ENCODE measurements around the gene EFNA5. TPM values are rescaled to one million over a fixed set of nuclear protein-coding genes. Genes with fewer than 3 reads are reported as not detected.

EFNA5 gene
- total and polyA plus RNA-seq, 8 donors = 0.29 to 187 (median 3.1) TPM

DNA sequence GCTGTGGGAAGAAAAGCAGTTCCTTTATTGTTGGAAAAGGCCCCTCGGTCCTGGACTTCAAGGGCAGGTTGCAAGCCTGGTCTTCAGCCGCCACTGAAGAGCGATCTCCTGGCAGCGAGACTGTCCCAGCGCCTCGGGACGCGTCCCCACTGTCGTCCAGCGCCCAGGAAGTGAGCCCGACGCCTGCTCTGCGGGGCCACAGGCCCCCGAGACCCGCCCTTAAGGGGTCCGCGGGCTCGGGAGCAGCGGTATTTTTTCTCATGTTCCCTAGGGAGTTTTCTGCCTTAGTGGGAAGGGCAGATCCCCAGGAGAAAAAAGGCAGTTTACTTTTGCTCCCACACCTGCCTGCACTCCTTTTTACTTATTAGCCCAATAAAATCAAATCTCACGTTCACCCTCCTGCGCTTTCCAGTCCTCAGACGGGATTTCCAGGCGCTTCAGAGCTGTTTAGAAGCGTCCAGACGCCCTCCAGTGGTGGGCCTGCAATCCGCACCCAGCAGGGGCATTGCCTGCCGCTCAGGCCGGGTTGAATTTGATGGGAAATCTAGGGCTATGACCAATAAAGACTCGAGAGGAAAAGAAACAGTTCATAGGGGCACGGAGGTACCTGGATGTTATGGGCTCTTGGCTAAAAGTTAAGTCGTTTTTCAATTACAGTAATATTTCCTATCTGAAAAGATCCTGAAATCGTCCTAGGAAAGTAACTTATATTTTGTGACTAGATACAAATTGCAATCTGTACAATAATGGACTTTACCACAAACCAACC, 2.8 kb upstream of the EFNA5 start:
- TF ChIP-seq POLR2AphosphoS5 (IDR thresholded peaks at IDR 0.05) (peak in 1 of 3 donors; percentile 57), POLR2A (IDR thresholded peaks at IDR 0.05) (no peak)
- TF ChIP-seq, protein P1, sequence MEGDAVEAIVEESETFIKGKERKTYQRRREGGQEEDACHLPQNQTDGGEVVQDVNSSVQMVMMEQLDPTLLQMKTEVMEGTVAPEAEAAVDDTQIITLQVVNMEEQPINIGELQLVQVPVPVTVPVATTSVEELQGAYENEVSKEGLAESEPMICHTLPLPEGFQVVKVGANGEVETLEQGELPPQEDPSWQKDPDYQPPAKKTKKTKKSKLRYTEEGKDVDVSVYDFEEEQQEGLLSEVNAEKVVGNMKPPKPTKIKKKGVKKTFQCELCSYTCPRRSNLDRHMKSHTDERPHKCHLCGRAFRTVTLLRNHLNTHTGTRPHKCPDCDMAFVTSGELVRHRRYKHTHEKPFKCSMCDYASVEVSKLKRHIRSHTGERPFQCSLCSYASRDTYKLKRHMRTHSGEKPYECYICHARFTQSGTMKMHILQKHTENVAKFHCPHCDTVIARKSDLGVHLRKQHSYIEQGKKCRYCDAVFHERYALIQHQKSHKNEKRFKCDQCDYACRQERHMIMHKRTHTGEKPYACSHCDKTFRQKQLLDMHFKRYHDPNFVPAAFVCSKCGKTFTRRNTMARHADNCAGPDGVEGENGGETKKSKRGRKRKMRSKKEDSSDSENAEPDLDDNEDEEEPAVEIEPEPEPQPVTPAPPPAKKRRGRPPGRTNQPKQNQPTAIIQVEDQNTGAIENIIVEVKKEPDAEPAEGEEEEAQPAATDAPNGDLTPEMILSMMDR (IDR thresholded peaks at IDR 0.05) = peak in 5 of 7 experiments; percentile 87 to 97 (median 91)
- peak overlapping the region; percentile 50 to 74 (median 60) for H3K4me3 ChIP-seq
- whole genome bisulfite sequencing, 5 donors = 1 to 3% (median 2%) methylated on average over 31 to 32 of the region's 32 CpGs
- H3K27ac ChIP-seq = peak overlapping the region; percentile 74 to 95 (median 84)
- peaks cover 0 to 57% (median 27%) of the 10 kb centered on the region in 3 donors for H3K27me3 ChIP-seq
- no peaks in the 10 kb centered on the region for H3K36me3 ChIP-seq
- no peaks in the 10 kb centered on the region for H3K9me3 ChIP-seq
- H3K4me1 ChIP-seq = peaks cover 4 to 48% (median 44%) of the 10 kb centered on the region in 4 donors
- intact Hi-C loops (cut with DNase I; ENCODE audit: low total_unique reads) = no loop called here
- DNase-seq = peak; percentile 88 to 96

DNA sequence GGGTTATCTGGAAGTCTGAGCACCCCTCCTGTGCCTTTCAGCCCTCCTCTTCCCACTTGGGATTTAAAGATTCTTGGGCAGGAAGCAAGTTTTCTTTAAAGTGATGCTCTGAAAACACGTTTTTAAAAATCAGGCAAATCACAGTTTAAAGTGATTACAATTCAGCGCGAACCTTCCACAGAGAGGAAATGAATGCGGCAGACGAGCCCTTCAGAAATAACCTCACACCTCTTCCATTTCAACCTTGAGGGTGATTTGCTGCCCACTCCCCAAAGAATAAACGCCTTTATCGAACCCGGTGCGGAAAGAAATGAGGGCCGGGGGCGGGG, 2.3 kb upstream of the EFNA5 start:
- Histone ChIP-seq H3K9me3 (no peaks in the 10 kb centered on the region), H3K27me3 (peaks cover 0 to 58% (median 27%) of the 10 kb centered on the region in 3 donors), H3K4me1 (peaks cover 4 to 52% (median 48%) of the 10 kb centered on the region in 4 donors), H3K27ac (peak overlapping the region; percentile 74 to 95 (median 84)), H3K4me3 (peak overlapping the region; percentile 50 to 74 (median 60)), H3K36me3 (no peaks in the 10 kb centered on the region)
- intact Hi-C loops (cut with DNase I; ENCODE audit: low total_unique reads) = no loop called here
- TF ChIP-seq POLR2A (IDR thresholded peaks at IDR 0.05) (no peak), POLR2AphosphoS5 (IDR thresholded peaks at IDR 0.05) (no peak), EP300 (IDR thresholded peaks at IDR 0.05) (no peak)
- TF ChIP-seq, protein P1 (IDR thresholded peaks at IDR 0.05) = no peak
- 0 to 1% (median 0%) methylated on average over 11 of the region's 11 CpGs for WGBS, 5 donors
- no peak for DNase-seq

DNA sequence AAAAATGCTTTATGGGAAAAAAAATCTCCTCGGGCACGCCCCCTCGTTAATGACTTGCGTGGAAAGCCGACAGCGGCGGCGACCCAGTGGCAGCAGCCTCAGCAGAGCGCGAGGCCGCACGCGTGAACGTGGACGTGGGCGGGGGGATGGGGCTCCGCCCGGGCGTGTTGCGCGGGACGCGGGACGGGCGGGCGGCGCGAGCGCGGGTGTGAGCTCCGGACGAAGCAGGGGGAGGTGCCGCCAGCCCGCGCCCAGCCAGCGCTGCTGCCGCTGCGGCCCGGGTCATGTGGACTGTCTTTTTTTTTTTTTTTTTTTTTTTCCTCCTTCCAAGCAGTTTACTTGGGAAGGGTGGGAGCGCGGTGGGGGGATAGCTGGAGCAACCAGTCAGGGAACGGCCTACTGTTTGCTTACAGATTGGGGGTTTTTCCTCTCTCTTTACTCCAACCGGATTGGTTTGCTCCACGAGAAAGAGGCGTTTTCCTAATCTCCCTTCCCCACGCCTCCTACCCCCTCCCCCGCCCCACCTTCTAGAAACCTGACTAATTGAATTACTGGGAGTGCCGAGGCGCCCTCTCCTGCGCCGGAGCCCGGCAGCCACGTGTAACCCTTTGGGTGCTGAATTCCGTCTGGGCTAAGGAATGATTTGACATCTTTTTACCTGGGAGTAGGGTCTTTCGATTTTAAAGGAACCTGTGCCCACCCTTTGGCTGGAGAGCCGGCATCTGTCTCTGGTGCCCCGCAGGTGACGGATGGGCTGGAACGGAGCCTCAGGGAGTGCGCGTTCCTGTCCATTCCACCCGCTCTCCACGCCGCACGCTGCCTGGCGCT, 1.7 kb upstream of the EFNA5 start:
- intact Hi-C loops (cut with DNase I; ENCODE audit: low total_unique reads) = no loop called here
- 1 to 2% (median 1%) methylated on average over 61 to 66 of the region's 66 CpGs for WGBS, 5 donors
- H3K9me3 ChIP-seq = no peaks in the 10 kb centered on the region
- H3K27ac ChIP-seq = peak overlapping the region; percentile 74 to 95 (median 85)
- TF ChIP-seq POLR2A (IDR thresholded peaks at IDR 0.05) (no peak), EP300 (IDR thresholded peaks at IDR 0.05) (no peak), POLR2AphosphoS5 (IDR thresholded peaks at IDR 0.05) (no peak)
- TF ChIP-seq, protein P1 (IDR thresholded peaks at IDR 0.05) = no peak
- no peaks in the 10 kb centered on the region for H3K36me3 ChIP-seq
- peak overlapping the region; percentile 50 to 74 (median 60) for H3K4me3 ChIP-seq
- DNase-seq = peak; percentile 85 to 97
- peaks cover 4 to 56% (median 51%) of the 10 kb centered on the region in 4 donors for H3K4me1 ChIP-seq
- peaks cover 0 to 58% (median 27%) of the 10 kb centered on the region in 3 donors for H3K27me3 ChIP-seq

DNA sequence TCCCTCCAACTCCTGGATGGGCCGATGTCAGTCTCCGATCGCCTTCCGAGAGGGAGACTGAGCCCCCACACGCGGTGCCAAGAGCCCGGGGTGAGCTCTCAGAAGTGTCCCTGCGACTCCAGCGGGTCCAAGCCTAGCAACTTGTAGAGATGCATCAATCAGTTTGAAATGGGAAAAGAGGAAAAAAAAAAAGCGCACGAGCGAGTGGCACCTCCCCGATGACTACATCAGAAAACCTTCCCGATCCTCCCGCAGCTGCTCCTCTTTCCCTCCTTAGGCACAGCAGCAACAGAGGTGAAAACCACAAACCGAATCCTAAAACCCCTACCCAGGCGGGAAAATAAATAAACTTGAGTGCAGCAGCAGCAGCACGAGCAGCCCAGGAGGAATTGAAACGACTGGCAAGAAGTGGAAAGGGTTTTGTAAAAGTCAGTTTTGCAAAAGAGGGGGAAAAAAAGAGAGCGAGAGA, 1.0 kb upstream of the EFNA5 start:
- no peak for DNase-seq
- peak overlapping the region; percentile 50 to 74 (median 60) for H3K4me3 ChIP-seq
- 0 to 1% (median 1%) methylated on average over 17 to 20 of the region's 20 CpGs for WGBS, 5 donors
- H3K27ac ChIP-seq = peak overlapping the region; percentile 74 to 92 (median 85)
- H3K36me3 ChIP-seq = no peaks in the 10 kb centered on the region
- peaks cover 0 to 58% (median 27%) of the 10 kb centered on the region in 3 donors for H3K27me3 ChIP-seq
- peaks cover 4 to 58% (median 52%) of the 10 kb centered on the region in 4 donors for H3K4me1 ChIP-seq
- H3K9me3 ChIP-seq = no peaks in the 10 kb centered on the region
- TF ChIP-seq, protein P1 (IDR thresholded peaks at IDR 0.05) = no peak
- no peak for TF ChIP-seq POLR2A (IDR thresholded peaks at IDR 0.05)
- no peak for TF ChIP-seq POLR2AphosphoS5 (IDR thresholded peaks at IDR 0.05)
- TF ChIP-seq EP300 (IDR thresholded peaks at IDR 0.05) = no peak
- intact Hi-C loops (cut with DNase I; ENCODE audit: low total_unique reads) = no loop called here
